Fibroblast of skin of back (primary cell): Measurements from ENCODE around the gene IQSEC1.

Experiments
- DNase-seq: peaks from one replicate; pipeline ENCODE4 v3.0.0-alpha.2; 2013

IQSEC1 gene

GRCh38 chr3:12980596-12981290, 92.5 kb downstream of the IQSEC1 start:
- no peak for DNase-seq

- no peak for DNase-seq
Measured at GRCh38 chr3:12979947-12980487, 93.2 kb downstream of the IQSEC1 start.

- DNase-seq, result no peak
Measured at GRCh38 chr3:12979151-12979946, 93.9 kb downstream of the IQSEC1 start.

GRCh38 chr3:12978682-12979081, 94.5 kb downstream of the IQSEC1 start:
- no peak for DNase-seq

GRCh38 chr3:12977117-12977808, 96.0 kb downstream of the IQSEC1 start:
- DNase-seq, result no peak

GRCh38 chr3:12975748-12976522, 97.3 kb downstream of the IQSEC1 start:
- no peak for DNase-seq

GRCh38 chr3:12974819-12975218, 98.4 kb downstream of the IQSEC1 start:
- no peak for DNase-seq

- DNase-seq, result no peak
Measured at GRCh38 chr3:12974334-12974733, 98.9 kb downstream of the IQSEC1 start.

GRCh38 chr3:12973827-12974226, 99.4 kb downstream of the IQSEC1 start:
- no peak for DNase-seq

- DNase-seq, result no peak
Measured at GRCh38 chr3:12972781-12973702, 100.2 kb downstream of the IQSEC1 start.

- no peak for DNase-seq
Measured at GRCh38 chr3:12972043-12972442, 101.2 kb downstream of the IQSEC1 start.

- no peak for DNase-seq
Measured at GRCh38 chr3:12970684-12971083, 102.5 kb downstream of the IQSEC1 start.

GRCh38 chr3:12969486-12969885, 103.7 kb downstream of the IQSEC1 start:
- DNase-seq, result no peak

- DNase-seq, result no peak
Measured at GRCh38 chr3:12968541-12968940, 104.7 kb downstream of the IQSEC1 start.

GRCh38 chr3:12967606-12968351, 105.5 kb downstream of the IQSEC1 start:
- DNase-seq, result peak; percentile 84

- DNase-seq, result no peak
Measured at GRCh38 chr3:12966847-12967605, 106.2 kb downstream of the IQSEC1 start.

- no peak for DNase-seq
Measured at GRCh38 chr3:12965999-12966846, 107.0 kb downstream of the IQSEC1 start.

GRCh38 chr3:12964711-12965612, 108.3 kb downstream of the IQSEC1 start:
- DNase-seq, result no peak
